ENCODE measurements around the gene DPYD. TPM values are rescaled to one million over a fixed set of nuclear protein-coding genes. Genes with fewer than 3 reads are reported as not detected.

The DPYD gene
- total and polyA plus RNA-seq, 4 experiments from 2014 or later, result 49.7 to 58.4 (median 51.9) TPM

GRCh38 chr1:97091679-97092078, 829.2 kb downstream of the DPYD start:
- peaks cover 19 to 45% of the 10 kb centered on the region in 2 donors for H3K36me3 Mint-ChIP-seq
- no peaks in the 10 kb centered on the region for H3K36me3 ChIP-seq (ENCODE audit: insufficient read depth, low read length)
- CTCF ChIA-PET (ENCODE audit: partially characterized antibody), result no interaction called here

GRCh38 chr1:97091263-97091662, 829.6 kb downstream of the DPYD start:
- Mint-ChIP-seq H3K27me3 (no peaks in the 10 kb centered on the region), H3K9me3 (no peaks in the 10 kb centered on the region), H3K4me3 (no peak overlapping the region), H3K36me3 (peaks cover 16 to 45% of the 10 kb centered on the region in 2 donors), H3K27ac (no peak overlapping the region), H3K4me1 (no peaks in the 10 kb centered on the region)
- Histone ChIP-seq H3K36me3 (ENCODE audit: insufficient read depth, low read length) (no peaks in the 10 kb centered on the region), H3K4me1 (ENCODE audit: insufficient read depth, low read length) (no peaks in the 10 kb centered on the region), H3K27me3 (ENCODE audit: insufficient read depth, low read length) (no peaks in the 10 kb centered on the region), H3K4me3 (ENCODE audit: low read length in 2 of 2) (no peak overlapping the region), H3K9me3 (ENCODE audit: control insufficient read depth in 1 of 2, low read length in 2 of 2) (no peaks in the 10 kb centered on the region), H3K27ac (ENCODE audit: low read depth, low read length) (no peak overlapping the region)
- POLR2A ChIA-PET (ENCODE audit: partially characterized antibody), result no interaction called here
- DNase-seq, result no peak
- intact Hi-C loops (cut with micrococcal nuclease), result no loop called here
- CTCF ChIA-PET (ENCODE audit: partially characterized antibody), result no interaction called here

More at GRCh38 chr1:97091679-97092078, 829.2 kb downstream of the DPYD start:
- POLR2A ChIA-PET (ENCODE audit: partially characterized antibody), result no interaction called here
- Histone ChIP-seq H3K27me3 (ENCODE audit: insufficient read depth, low read length) (no peaks in the 10 kb centered on the region), H3K27ac (ENCODE audit: low read depth, low read length) (no peak overlapping the region), H3K4me3 (ENCODE audit: low read length in 2 of 2) (no peak overlapping the region), H3K9me3 (ENCODE audit: control insufficient read depth in 1 of 2, low read length in 2 of 2) (no peaks in the 10 kb centered on the region), H3K4me1 (ENCODE audit: insufficient read depth, low read length) (no peaks in the 10 kb centered on the region)
- intact Hi-C loops (cut with micrococcal nuclease), result no loop called here
- Mint-ChIP-seq H3K4me1 (no peaks in the 10 kb centered on the region), H3K27ac (no peak overlapping the region), H3K27me3 (no peaks in the 10 kb centered on the region), H3K4me3 (no peak overlapping the region), H3K9me3 (no peaks in the 10 kb centered on the region)
- DNase-seq, result no peak

GRCh38 chr1:97090725-97091124, 830.1 kb downstream of the DPYD start:
- ChIA-PET CTCF (ENCODE audit: partially characterized antibody) (no interaction called here), POLR2A (ENCODE audit: partially characterized antibody) (no interaction called here)
- Histone ChIP-seq H3K4me3 (ENCODE audit: low read length in 2 of 2) (no peak overlapping the region), H3K4me1 (ENCODE audit: insufficient read depth, low read length) (no peaks in the 10 kb centered on the region), H3K36me3 (ENCODE audit: insufficient read depth, low read length) (no peaks in the 10 kb centered on the region), H3K27me3 (ENCODE audit: insufficient read depth, low read length) (no peaks in the 10 kb centered on the region), H3K27ac (ENCODE audit: low read depth, low read length) (no peak overlapping the region), H3K9me3 (ENCODE audit: control insufficient read depth in 1 of 2, low read length in 2 of 2) (no peaks in the 10 kb centered on the region)
- no peak overlapping the region for H3K27ac Mint-ChIP-seq
- peaks cover 12 to 40% of the 10 kb centered on the region in 2 donors for H3K36me3 Mint-ChIP-seq
- no peaks in the 10 kb centered on the region for H3K4me1 Mint-ChIP-seq
- no peaks in the 10 kb centered on the region for H3K27me3 Mint-ChIP-seq
- H3K4me3 Mint-ChIP-seq, result no peak overlapping the region
- intact Hi-C loops (cut with micrococcal nuclease), result no loop called here
- DNase-seq, result no peak
- no peaks in the 10 kb centered on the region for H3K9me3 Mint-ChIP-seq

- no peak overlapping the region for H3K27ac Mint-ChIP-seq
- Histone ChIP-seq H3K9me3 (ENCODE audit: control insufficient read depth in 1 of 2, low read length in 2 of 2) (no peaks in the 10 kb centered on the region), H3K36me3 (ENCODE audit: insufficient read depth, low read length) (no peaks in the 10 kb centered on the region), H3K4me1 (ENCODE audit: insufficient read depth, low read length) (no peaks in the 10 kb centered on the region), H3K4me3 (ENCODE audit: low read length in 2 of 2) (no peak overlapping the region), H3K27me3 (ENCODE audit: insufficient read depth, low read length) (no peaks in the 10 kb centered on the region), H3K27ac (ENCODE audit: low read depth, low read length) (no peak overlapping the region)
- no peaks in the 10 kb centered on the region for H3K27me3 Mint-ChIP-seq
- ChIA-PET CTCF (ENCODE audit: partially characterized antibody) (no interaction called here), POLR2A (ENCODE audit: partially characterized antibody) (no interaction called here)
- no peaks in the 10 kb centered on the region for H3K9me3 Mint-ChIP-seq
- DNase-seq, result no peak
- H3K4me1 Mint-ChIP-seq, result no peaks in the 10 kb centered on the region
- H3K4me3 Mint-ChIP-seq, result no peak overlapping the region
- intact Hi-C loops (cut with micrococcal nuclease), result no loop called here
- peaks cover 13 to 42% of the 10 kb centered on the region in 2 donors for H3K36me3 Mint-ChIP-seq
These were observed 831.7 kb downstream of the DPYD start for GRCh38 chr1:97089173-97089572.

GRCh38 chr1:97088391-97088790, 832.4 kb downstream of the DPYD start:
- ChIA-PET POLR2A (ENCODE audit: partially characterized antibody) (no interaction called here), CTCF (ENCODE audit: partially characterized antibody) (no interaction called here)
- DNase-seq, result no peak
- no peaks in the 10 kb centered on the region for H3K36me3 ChIP-seq (ENCODE audit: insufficient read depth, low read length)
- H3K4me1 ChIP-seq (ENCODE audit: insufficient read depth, low read length), result no peaks in the 10 kb centered on the region
- intact Hi-C loops (cut with micrococcal nuclease), result no loop called here
- H3K9me3 ChIP-seq (ENCODE audit: control insufficient read depth in 1 of 2, low read length in 2 of 2), result no peaks in the 10 kb centered on the region
- Mint-ChIP-seq H3K4me1 (no peaks in the 10 kb centered on the region), H3K36me3 (peaks cover 14 to 49% of the 10 kb centered on the region in 2 donors), H3K27ac (no peak overlapping the region), H3K27me3 (no peaks in the 10 kb centered on the region), H3K4me3 (no peak overlapping the region), H3K9me3 (no peaks in the 10 kb centered on the region)
- no peaks in the 10 kb centered on the region for H3K27me3 ChIP-seq (ENCODE audit: insufficient read depth, low read length)
- no peak overlapping the region for H3K4me3 ChIP-seq (ENCODE audit: low read length in 2 of 2)
- no peak overlapping the region for H3K27ac ChIP-seq (ENCODE audit: low read depth, low read length)

GRCh38 chr1:97084546-97084945, 836.3 kb downstream of the DPYD start:
- H3K27ac Mint-ChIP-seq, result peak overlapping the region in 1 of 7 donors; percentile 9
- Histone ChIP-seq H3K4me1 (ENCODE audit: insufficient read depth, low read length) (no peaks in the 10 kb centered on the region), H3K27ac (ENCODE audit: low read depth, low read length) (no peak overlapping the region), H3K9me3 (ENCODE audit: control insufficient read depth in 1 of 2, low read length in 2 of 2) (no peaks in the 10 kb centered on the region), H3K27me3 (ENCODE audit: insufficient read depth, low read length) (no peaks in the 10 kb centered on the region), H3K4me3 (ENCODE audit: low read length in 2 of 2) (no peak overlapping the region), H3K36me3 (ENCODE audit: insufficient read depth, low read length) (no peaks in the 10 kb centered on the region)
- intact Hi-C loops (cut with micrococcal nuclease), result no loop called here
- no peaks in the 10 kb centered on the region for H3K9me3 Mint-ChIP-seq
- H3K36me3 Mint-ChIP-seq, result peaks cover 22 to 55% of the 10 kb centered on the region in 2 donors
- H3K4me3 Mint-ChIP-seq, result no peak overlapping the region
- CTCF ChIA-PET (ENCODE audit: partially characterized antibody), result no interaction called here
- peaks cover 0 to 2% (median 0%) of the 10 kb centered on the region in 4 donors for H3K4me1 Mint-ChIP-seq
- no peak for DNase-seq
- H3K27me3 Mint-ChIP-seq, result no peaks in the 10 kb centered on the region
- POLR2A ChIA-PET (ENCODE audit: partially characterized antibody), result no interaction called here

GRCh38 chr1:97082160-97082848, 838.5 kb downstream of the DPYD start:
- H3K27me3 ChIP-seq (ENCODE audit: insufficient read depth, low read length), result no peaks in the 10 kb centered on the region
- H3K27ac Mint-ChIP-seq, result no peak overlapping the region
- CTCF ChIA-PET (ENCODE audit: partially characterized antibody), result no interaction called here
- no peak overlapping the region for H3K4me3 Mint-ChIP-seq
- H3K9me3 ChIP-seq (ENCODE audit: control insufficient read depth in 1 of 2, low read length in 2 of 2), result no peaks in the 10 kb centered on the region
- no peaks in the 10 kb centered on the region for H3K4me1 ChIP-seq (ENCODE audit: insufficient read depth, low read length)
- H3K4me1 Mint-ChIP-seq, result peaks cover 0 to 2% (median 0%) of the 10 kb centered on the region in 4 donors
- no peaks in the 10 kb centered on the region for H3K27me3 Mint-ChIP-seq
- intact Hi-C loops (cut with micrococcal nuclease), result no loop called here
- peaks cover 35 to 61% of the 10 kb centered on the region in 2 donors for H3K36me3 Mint-ChIP-seq
- POLR2A ChIA-PET (ENCODE audit: partially characterized antibody), result no interaction called here
- H3K27ac ChIP-seq (ENCODE audit: low read depth, low read length), result no peak overlapping the region
- H3K36me3 ChIP-seq (ENCODE audit: insufficient read depth, low read length), result peaks cover 4% of the 10 kb centered on the region
- DNase-seq, result no peak
- no peak overlapping the region for H3K4me3 ChIP-seq (ENCODE audit: low read length in 2 of 2)
- no peaks in the 10 kb centered on the region for H3K9me3 Mint-ChIP-seq

- H3K9me3 ChIP-seq (ENCODE audit: control insufficient read depth in 1 of 2, low read length in 2 of 2), result no peaks in the 10 kb centered on the region
- H3K9me3 Mint-ChIP-seq, result no peaks in the 10 kb centered on the region
- H3K36me3 Mint-ChIP-seq, result peaks cover 43 to 68% of the 10 kb centered on the region in 2 donors
- H3K27ac ChIP-seq (ENCODE audit: low read depth, low read length), result no peak overlapping the region
- no peaks in the 10 kb centered on the region for H3K4me1 ChIP-seq (ENCODE audit: insufficient read depth, low read length)
- peaks cover 0 to 2% (median 0%) of the 10 kb centered on the region in 4 donors for H3K4me1 Mint-ChIP-seq
- intact Hi-C loops (cut with micrococcal nuclease), result no loop called here
- no peak overlapping the region for H3K27ac Mint-ChIP-seq
- no peaks in the 10 kb centered on the region for H3K27me3 Mint-ChIP-seq
- no peaks in the 10 kb centered on the region for H3K27me3 ChIP-seq (ENCODE audit: insufficient read depth, low read length)
- CTCF ChIA-PET (ENCODE audit: partially characterized antibody), result no interaction called here
- DNase-seq, result no peak
- no peak overlapping the region for H3K4me3 ChIP-seq (ENCODE audit: low read length in 2 of 2)
- H3K4me3 Mint-ChIP-seq, result no peak overlapping the region
- POLR2A ChIA-PET (ENCODE audit: partially characterized antibody), result no interaction called here
- peaks cover 4% of the 10 kb centered on the region for H3K36me3 ChIP-seq (ENCODE audit: insufficient read depth, low read length)
These were observed 842.0 kb downstream of the DPYD start for GRCh38 chr1:97078872-97079271.

Measured in CD4-positive, alpha-beta memory T cell (primary cell).